Measurements from ENCODE around the gene GPC1.

GPC1 gene

DNA sequence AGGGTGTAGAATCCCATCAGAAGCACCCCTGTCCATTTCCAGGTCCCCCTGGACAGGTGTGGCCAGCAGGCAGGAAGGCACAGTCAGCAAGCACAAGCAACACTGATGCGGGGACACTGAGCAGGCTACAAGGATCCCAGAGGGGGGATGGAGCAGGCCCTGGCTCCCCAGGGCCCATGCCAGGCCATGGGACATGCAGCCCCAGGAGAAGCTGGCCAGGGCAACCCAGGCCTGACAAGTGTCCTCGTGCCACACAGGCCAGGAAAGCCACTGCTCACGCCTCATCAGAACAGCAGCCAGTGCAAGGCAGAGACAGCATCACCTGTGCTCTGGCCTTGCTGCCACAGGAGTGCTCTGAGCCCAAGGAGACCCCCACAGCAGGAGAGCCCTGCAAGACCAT is 14.1 kb upstream of the GPC1 start:
- no peak overlapping the region for H3K27ac ChIP-seq (ENCODE audit: low read depth, low read length, poor library complexity, severe bottlenecking)
- H3F3A ChIP-seq (ENCODE audit: insufficient read depth, low read length) = no peaks in the 10 kb centered on the region
- H3K4me2 ChIP-seq (ENCODE audit: low read length) = no peak overlapping the region
- H3K79me2 ChIP-seq (ENCODE audit: insufficient read depth, low read length) = no peaks in the 10 kb centered on the region
- peaks cover 8% of the 10 kb centered on the region; the same call in 1 of the 2 replicates for H3K9me3 ChIP-seq (ENCODE audit: low read length)
- TF ChIP-seq, protein P1, sequence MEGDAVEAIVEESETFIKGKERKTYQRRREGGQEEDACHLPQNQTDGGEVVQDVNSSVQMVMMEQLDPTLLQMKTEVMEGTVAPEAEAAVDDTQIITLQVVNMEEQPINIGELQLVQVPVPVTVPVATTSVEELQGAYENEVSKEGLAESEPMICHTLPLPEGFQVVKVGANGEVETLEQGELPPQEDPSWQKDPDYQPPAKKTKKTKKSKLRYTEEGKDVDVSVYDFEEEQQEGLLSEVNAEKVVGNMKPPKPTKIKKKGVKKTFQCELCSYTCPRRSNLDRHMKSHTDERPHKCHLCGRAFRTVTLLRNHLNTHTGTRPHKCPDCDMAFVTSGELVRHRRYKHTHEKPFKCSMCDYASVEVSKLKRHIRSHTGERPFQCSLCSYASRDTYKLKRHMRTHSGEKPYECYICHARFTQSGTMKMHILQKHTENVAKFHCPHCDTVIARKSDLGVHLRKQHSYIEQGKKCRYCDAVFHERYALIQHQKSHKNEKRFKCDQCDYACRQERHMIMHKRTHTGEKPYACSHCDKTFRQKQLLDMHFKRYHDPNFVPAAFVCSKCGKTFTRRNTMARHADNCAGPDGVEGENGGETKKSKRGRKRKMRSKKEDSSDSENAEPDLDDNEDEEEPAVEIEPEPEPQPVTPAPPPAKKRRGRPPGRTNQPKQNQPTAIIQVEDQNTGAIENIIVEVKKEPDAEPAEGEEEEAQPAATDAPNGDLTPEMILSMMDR (IDR thresholded peaks at IDR 0.05; ENCODE audit: low read length) = no peak
- TF ChIP-seq EZH2 (IDR thresholded peaks at IDR 0.05; ENCODE audit: borderline replicate concordance, low read length) = no peak
- no peaks in the 10 kb centered on the region; the same call in 1 of the 2 replicates for H3K36me3 ChIP-seq (ENCODE audit: insufficient read depth, low read length)
- H3K4me3 ChIP-seq (ENCODE audit: low read depth, low read length, poor library complexity, severe bottlenecking) = no peak overlapping the region
- no peaks in the 10 kb centered on the region for H4K20me1 ChIP-seq (ENCODE audit: insufficient read depth, low read length)
- peaks cover 21% of the 10 kb centered on the region; the same call in 1 of the 2 replicates for H3K27me3 ChIP-seq (ENCODE audit: insufficient read depth, low read length)
- no peak overlapping the region for H3K9ac ChIP-seq (ENCODE audit: low read length)
- H2AFZ ChIP-seq (ENCODE audit: low read length) = no peak overlapping the region
- H3K9me2 ChIP-seq (ENCODE audit: low read depth, low read length) = no peaks in the 10 kb centered on the region
- H3K4me1 ChIP-seq (ENCODE audit: insufficient read depth, low read length, severe bottlenecking) = no peaks in the 10 kb centered on the region

DNA sequence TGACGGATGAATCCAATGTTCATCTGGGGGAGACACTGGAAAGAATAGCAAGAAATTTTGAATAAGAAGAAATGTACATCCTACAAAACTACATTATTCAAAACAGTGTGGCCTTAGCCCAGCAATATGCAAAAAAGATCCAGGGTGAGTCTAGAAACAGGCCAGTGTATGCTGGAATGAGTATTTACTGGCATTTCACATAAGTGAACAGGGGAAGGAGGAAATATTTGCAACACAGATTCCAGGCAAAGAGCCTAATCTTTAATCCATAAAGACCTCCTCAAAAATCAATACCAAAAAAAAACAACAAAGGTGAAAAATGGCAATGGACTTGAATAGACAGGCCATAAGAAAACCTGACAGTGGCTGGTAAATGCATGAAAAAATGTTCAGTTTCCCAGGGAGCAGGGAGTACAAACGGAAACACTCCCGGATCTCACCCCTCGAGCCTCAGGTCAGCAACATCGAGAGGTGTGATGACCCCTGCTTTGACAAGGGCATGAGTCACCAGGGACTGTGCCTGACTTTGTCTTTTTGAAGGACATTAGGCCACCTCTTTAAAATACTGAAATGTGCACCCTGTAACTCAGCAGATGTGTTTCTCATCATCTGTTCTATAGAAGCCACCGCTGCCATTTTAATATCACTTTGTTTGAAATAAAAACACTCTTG is 12.7 kb upstream of the GPC1 start:
- Histone ChIP-seq H2AFZ (ENCODE audit: low read length) (no peak overlapping the region), H3K79me2 (ENCODE audit: insufficient read depth, low read length) (no peaks in the 10 kb centered on the region), H3K4me3 (ENCODE audit: low read depth, low read length, poor library complexity, severe bottlenecking) (no peak overlapping the region), H4K20me1 (ENCODE audit: insufficient read depth, low read length) (no peaks in the 10 kb centered on the region), H3K27me3 (ENCODE audit: insufficient read depth, low read length) (peaks cover 23% of the 10 kb centered on the region; the same call in 1 of the 2 replicates), H3K36me3 (ENCODE audit: insufficient read depth, low read length) (no peaks in the 10 kb centered on the region; the same call in 1 of the 2 replicates), H3K9me3 (ENCODE audit: low read length) (peaks cover 8% of the 10 kb centered on the region; the same call in 1 of the 2 replicates), H3K4me1 (ENCODE audit: insufficient read depth, low read length, severe bottlenecking) (no peaks in the 10 kb centered on the region), H3K27ac (ENCODE audit: low read depth, low read length, poor library complexity, severe bottlenecking) (no peak overlapping the region), H3K4me2 (ENCODE audit: low read length) (no peak overlapping the region), H3F3A (ENCODE audit: insufficient read depth, low read length) (no peaks in the 10 kb centered on the region), H3K9me2 (ENCODE audit: low read depth, low read length) (no peaks in the 10 kb centered on the region), H3K9ac (ENCODE audit: low read length) (no peak overlapping the region)
- TF ChIP-seq EZH2 (IDR thresholded peaks at IDR 0.05; ENCODE audit: borderline replicate concordance, low read length) = no peak
- TF ChIP-seq, protein P1 (IDR thresholded peaks at IDR 0.05; ENCODE audit: low read length) = no peak

GRCh38 chr2:240423788-240424191 is 11.7 kb upstream of the GPC1 start:
- Histone ChIP-seq H3K27ac (ENCODE audit: low read depth, low read length, poor library complexity, severe bottlenecking) (no peak overlapping the region), H3K4me2 (ENCODE audit: low read length) (no peak overlapping the region), H3K9me3 (ENCODE audit: low read length) (peaks cover 5% of the 10 kb centered on the region; the same call in 1 of the 2 replicates), H3K79me2 (ENCODE audit: insufficient read depth, low read length) (no peaks in the 10 kb centered on the region), H4K20me1 (ENCODE audit: insufficient read depth, low read length) (no peaks in the 10 kb centered on the region), H3K4me1 (ENCODE audit: insufficient read depth, low read length, severe bottlenecking) (no peaks in the 10 kb centered on the region), H3K9ac (ENCODE audit: low read length) (no peak overlapping the region), H3F3A (ENCODE audit: insufficient read depth, low read length) (no peaks in the 10 kb centered on the region), H3K4me3 (ENCODE audit: low read depth, low read length, poor library complexity, severe bottlenecking) (no peak overlapping the region), H3K27me3 (ENCODE audit: insufficient read depth, low read length) (peaks cover 25% of the 10 kb centered on the region; the same call in 1 of the 2 replicates), H2AFZ (ENCODE audit: low read length) (no peak overlapping the region), H3K9me2 (ENCODE audit: low read depth, low read length) (no peaks in the 10 kb centered on the region), H3K36me3 (ENCODE audit: insufficient read depth, low read length) (no peaks in the 10 kb centered on the region; the same call in 1 of the 2 replicates)
- no peak for TF ChIP-seq EZH2 (IDR thresholded peaks at IDR 0.05; ENCODE audit: borderline replicate concordance, low read length)
- TF ChIP-seq, protein P1 (IDR thresholded peaks at IDR 0.05; ENCODE audit: low read length) = no peak
